Dedifferentiated amniotic fluid mesenchymal stem cell (primary cell): ENCODE measurements around the gene LCK.
A peak's percentile ranks its signal among the peaks of the same experiment; 100 is the strongest.

Experiments
- DNase-seq: peaks from one replicate; pipeline ENCODE4 v3.0.0-alpha.2; 2016; ENCODE audit errors: extremely low spot score

LCK gene

GRCh38 chr1:32250893-32251716, at the start of gene LCK:
Gene LCK (plus strand): TSS chr1:32251265. CDS start chr1:32274330, 23,065 bp downstream.
- no peak for DNase-seq

- no peak for DNase-seq
Measured at GRCh38 chr1:32204943-32205361, 46.1 kb upstream of the LCK start.

- DNase-seq = peak; percentile 71
Measured at GRCh38 chr1:32205401-32206370, 45.4 kb upstream of the LCK start, which contains the start of gene IQCC. Gene IQCC (plus strand): TSS chr1:32205671. CDS start chr1:32205682, 11 bp downstream.

GRCh38 chr1:32208469-32208868, 42.6 kb upstream of the LCK start:
- no peak for DNase-seq

GRCh38 chr1:32208891-32209328, 42.2 kb upstream of the LCK start, which contains the start of gene DCDC2B:
Gene DCDC2B (plus strand): TSS chr1:32209089. CDS start chr1:32209094, 5 bp downstream.
- no peak for DNase-seq

GRCh38 chr1:32215629-32216480, 35.2 kb upstream of the LCK start:
- peak; percentile 70 for DNase-seq

GRCh38 chr1:32216566-32216965, 34.5 kb upstream of the LCK start:
- no peak for DNase-seq

- DNase-seq = no peak
Measured at GRCh38 chr1:32219022-32219421, 32.0 kb upstream of the LCK start.

GRCh38 chr1:32220746-32221580, 30.1 kb upstream of the LCK start:
- DNase-seq = no peak

- DNase-seq = no peak
Measured at GRCh38 chr1:32221581-32221979, 29.5 kb upstream of the LCK start.

- peak; percentile 95 for DNase-seq
Measured at GRCh38 chr1:32221980-32222755, 28.9 kb upstream of the LCK start, which contains the start of the genes EIF3I and TMEM234. Gene EIF3I (plus strand): TSS chr1:32222407. CDS start chr1:32222442, 35 bp downstream. Gene TMEM234 (minus strand): TSS chr1:32222353. CDS start chr1:32222322, 31 bp downstream.

GRCh38 chr1:32223683-32224082, 27.4 kb upstream of the LCK start:
- DNase-seq = no peak

- no peak for DNase-seq
Measured at GRCh38 chr1:32224285-32224684, 26.8 kb upstream of the LCK start.

- no peak for DNase-seq
Measured at GRCh38 chr1:32228771-32229170, 22.3 kb upstream of the LCK start.

GRCh38 chr1:32231843-32232432, 19.1 kb upstream of the LCK start:
- DNase-seq = no peak

- DNase-seq = no peak
Measured at GRCh38 chr1:32232558-32233304, 18.3 kb upstream of the LCK start.

GRCh38 chr1:32234792-32235191, 16.3 kb upstream of the LCK start:
- no peak for DNase-seq

- DNase-seq = no peak
Measured at GRCh38 chr1:32239337-32239736, 11.7 kb upstream of the LCK start.
